COLO668 (cell line): ENCODE data around the gene UBE2E1.

ENCODE experiments used
- DNase-seq: peaks from one replicate; lab custom pipeline; 2025; ENCODE audit not compliant: unreplicated experiment; lab: John Stamatoyannopoulos, UW

Gene UBE2E1

GRCh38 chr3:23805633-23806533 is at the start of gene UBE2E1:
Gene UBE2E1 (plus strand): TSS chr3:23805955. CDS start chr3:23807270, 1,315 bp downstream.
- peak; percentile 51 for DNase-seq

GRCh38 chr3:23756206-23756840 is 49.4 kb upstream of the UBE2E1 start:
- no peak for DNase-seq

- DNase-seq: no peak
Observed at GRCh38 chr3:23758253-23758838, 47.4 kb upstream of the UBE2E1 start.

- no peak for DNase-seq
Observed at GRCh38 chr3:23760325-23760724, 45.4 kb upstream of the UBE2E1 start.

DNA sequence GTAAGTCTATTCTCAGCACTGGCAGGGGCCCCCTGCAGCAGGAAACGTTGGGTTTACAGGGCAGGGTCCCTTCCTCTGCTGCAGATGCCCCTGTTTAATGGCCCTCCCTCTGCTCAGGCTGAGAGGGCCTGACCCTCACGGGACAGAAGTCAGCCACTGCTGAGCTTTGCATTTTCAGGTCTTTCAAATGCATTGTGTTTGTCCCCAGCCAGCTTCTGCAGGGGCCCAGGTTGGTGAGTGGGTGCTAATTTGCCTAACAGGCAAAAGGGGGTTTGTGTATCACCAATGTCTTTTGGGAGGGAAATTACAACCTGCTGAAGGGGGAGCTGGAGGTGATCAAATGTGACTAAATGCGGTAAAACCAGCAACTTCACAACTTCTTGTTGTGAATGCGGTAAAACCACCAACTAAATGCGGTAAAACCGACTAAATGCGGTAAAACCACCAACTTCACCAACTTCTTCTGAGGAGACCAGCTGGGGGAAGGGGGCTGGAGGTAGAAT is 44.8 kb upstream of the UBE2E1 start:
- DNase-seq: no peak

- DNase-seq: peak; percentile 26
Observed at GRCh38 chr3:23761440-23761896, 44.3 kb upstream of the UBE2E1 start.

GRCh38 chr3:23762214-23762613 is 43.5 kb upstream of the UBE2E1 start:
- DNase-seq: no peak

- no peak for DNase-seq
Observed at GRCh38 chr3:23762759-23763477, 42.8 kb upstream of the UBE2E1 start.

DNA sequence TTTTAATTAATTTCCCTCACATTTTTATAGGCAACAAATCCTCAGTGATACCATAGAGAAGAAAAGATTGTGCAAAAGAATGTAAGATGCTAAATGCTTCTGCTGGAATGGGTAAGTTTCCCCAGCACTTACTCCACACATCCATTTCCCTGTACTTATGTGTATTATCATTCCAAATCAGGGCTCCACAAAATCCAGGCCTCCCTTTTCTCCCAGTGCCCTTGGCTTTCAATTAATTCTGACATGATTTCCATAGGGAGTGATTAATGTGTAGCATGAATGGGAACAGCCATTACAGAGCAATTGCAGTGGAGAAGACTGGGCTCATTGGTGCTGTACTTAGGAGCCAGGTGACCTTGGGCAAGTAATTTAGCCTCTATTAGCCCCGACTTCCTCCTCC is 41.3 kb upstream of the UBE2E1 start:
- DNase-seq: no peak

GRCh38 chr3:23767546-23767945 is 38.2 kb upstream of the UBE2E1 start:
- DNase-seq: no peak

DNA sequence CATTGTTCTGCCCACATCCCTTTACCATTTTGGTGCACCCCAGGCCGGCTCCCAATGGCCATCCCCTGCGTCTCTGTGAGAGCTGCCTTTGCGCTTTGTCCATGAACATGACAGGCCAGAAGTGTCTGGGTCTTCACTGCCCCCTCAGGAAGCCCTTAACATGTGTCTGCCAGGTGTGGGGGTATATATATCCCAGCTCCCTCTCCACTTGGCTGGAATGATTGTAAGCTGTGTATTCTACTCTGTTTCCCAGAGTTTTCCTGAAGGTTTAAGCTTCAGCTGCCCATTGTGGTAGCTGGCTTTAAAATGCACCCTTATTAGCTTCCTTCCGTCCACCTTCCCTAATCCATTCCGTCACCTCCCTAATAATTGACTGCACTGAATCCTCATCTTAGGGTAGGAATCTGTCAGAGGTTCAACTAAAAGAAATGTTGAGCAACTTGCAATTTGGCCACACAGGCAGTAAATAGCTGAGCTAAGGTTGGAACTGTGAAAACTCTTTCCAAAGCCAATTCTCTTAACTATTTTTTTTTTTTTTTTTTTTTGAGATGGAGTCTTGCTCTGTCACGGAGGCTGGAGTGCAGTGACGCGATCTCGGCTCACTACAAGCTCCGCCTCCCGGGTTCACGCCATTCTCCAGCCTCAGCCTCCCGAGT is 30.4 kb upstream of the UBE2E1 start:
- no peak for DNase-seq

GRCh38 chr3:23776352-23776891 is 29.3 kb upstream of the UBE2E1 start:
- DNase-seq: no peak

DNA sequence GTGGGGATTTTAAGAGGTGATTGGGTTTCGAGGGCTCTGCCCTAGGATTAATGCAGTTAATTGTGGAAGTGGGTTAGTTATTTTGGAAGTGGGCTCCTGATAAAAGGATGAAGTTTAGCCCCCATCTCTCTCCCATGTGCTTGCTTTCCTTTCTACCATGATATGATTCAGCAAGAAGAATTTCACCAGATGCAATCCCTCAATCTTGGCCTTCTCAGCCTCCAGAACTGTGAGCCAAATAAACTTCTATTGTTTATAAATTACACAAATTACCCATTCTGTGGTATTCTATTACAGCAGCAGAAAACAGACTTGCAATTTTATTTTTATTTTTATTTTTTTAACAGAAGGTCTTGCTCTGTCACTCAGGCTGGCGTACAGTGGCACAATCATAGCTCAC is 27.3 kb upstream of the UBE2E1 start:
- no peak for DNase-seq

- DNase-seq: no peak
Observed at GRCh38 chr3:23779841-23780240, 25.9 kb upstream of the UBE2E1 start.

DNA sequence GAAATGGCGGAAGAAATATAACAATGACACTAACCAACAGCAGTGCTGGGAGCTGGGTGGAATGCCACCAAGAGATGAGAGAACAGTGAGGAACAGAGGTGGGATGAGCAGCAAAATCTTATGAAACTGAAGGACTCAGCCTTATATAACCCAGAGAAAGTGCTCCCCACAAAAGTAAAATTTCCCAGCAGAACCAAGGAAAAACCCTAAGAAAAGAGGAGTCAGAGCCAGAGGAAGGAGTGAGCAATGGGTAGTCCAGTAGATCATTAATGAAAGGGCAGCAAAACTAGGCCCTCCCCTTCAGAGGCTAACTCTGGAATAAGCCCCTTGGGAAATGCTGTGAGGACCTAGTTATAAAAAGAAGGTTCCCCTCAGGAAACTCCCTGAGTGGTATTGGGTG is 24.7 kb upstream of the UBE2E1 start:
- DNase-seq: no peak

DNA sequence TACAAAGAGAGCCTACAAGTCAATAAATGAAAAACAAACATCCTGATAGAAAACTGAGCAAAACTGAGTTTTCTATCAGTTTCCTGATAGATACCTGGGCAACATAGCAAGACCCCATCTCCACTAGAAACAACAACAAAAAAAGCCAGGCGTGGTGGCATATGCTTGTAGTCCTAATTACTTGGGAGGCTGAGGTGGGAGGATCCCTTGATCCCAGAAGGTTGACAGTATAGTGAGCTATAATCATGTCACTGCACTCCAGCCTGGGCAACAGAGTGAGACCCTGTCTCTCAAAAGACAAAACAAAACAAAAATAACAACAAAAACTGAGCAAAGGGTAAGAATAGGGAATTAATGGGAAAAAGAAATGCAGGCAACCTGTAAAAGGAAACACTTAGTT is 23.9 kb upstream of the UBE2E1 start:
- DNase-seq: no peak

- no peak for DNase-seq
Observed at GRCh38 chr3:23785097-23785645, 20.6 kb upstream of the UBE2E1 start.

DNA sequence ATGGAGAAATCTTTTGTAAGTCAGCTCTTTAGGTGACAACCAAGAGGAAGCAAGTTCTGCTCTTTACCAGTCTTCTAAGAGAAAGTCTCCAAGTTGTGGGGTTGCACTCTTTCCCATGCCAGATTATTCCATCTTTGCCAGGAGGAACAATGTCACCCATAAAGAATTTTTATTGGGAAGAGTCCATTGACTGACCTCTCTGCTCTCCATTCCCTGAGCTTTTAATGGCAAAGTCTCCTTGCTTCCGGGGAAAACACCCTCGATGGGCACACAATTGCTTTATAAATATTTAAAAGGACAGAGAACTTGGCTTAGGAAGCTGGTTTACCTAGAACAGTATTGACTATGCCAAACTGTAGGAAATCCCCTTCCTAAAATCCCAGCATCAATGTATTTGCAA is 19.9 kb upstream of the UBE2E1 start:
- DNase-seq: no peak

DNA sequence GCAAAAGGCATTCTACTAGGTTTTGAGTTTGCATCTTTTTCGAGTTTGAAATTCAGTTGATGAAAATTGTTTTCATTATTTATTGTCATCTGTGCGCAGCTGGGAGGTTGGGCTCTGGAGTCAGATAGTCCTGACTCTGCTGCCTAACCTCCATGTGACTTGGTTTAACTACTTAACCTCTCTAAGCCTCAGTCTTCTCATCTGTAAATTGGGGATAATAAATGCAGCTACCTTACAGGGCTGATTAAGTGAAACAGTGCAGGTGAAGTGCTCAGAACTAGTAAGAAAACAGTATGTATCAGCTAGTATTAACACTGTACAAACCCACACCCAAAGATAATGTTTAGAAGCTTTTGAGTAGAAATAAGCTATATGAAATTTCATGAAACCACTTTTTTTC is 14.1 kb upstream of the UBE2E1 start:
- DNase-seq: no peak

DNA sequence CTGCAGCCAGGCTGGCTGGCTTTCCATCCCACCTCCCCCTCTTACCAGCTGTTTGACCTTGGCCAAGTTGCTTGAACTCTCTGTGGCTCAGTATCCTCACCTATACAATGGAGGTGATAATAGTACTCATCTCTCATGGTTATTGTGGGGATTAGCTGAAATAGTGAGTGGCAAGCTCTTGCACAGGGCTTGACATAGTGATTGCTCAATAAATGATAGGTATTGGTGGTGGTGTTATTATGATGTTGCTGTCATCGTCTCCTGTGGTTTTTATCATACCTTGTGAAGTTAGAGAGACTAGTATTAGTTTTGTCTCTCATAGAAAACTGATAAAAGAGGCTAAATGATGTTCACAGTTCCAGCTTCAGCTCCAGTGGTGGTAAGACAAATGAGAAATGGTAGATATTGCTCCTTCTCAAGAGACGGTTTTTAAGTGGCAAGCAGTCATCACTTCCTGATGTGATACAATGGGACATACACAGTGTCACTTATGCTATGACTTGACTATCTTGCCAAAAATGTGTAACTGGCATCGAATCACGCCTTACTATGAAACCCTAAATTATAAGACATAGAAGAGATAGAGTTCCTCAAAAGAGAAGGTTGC is 12.1 kb upstream of the UBE2E1 start:
- DNase-seq: no peak
